22Rv1 (cell line): ENCODE data around the gene GNG4.
"Not testable (repeated sequence)": the region's sequence is repeated elsewhere in the genome, so short reads cannot be mapped to it uniquely, and the experiment has no call there.

Source experiments
- H3K27ac ChIP-seq: fragments of 450-650 bp; 2 replicates; pipeline ENCODE4 v1.5.1; 2017
- ZFX ChIP-seq: fragments of 450-650 bp; IDR thresholded peaks from 2 replicates; pipeline ENCODE4 v1.6.1; 2017; ENCODE audit warnings: antibody characterized with exemption, borderline replicate concordance
- TF ChIP-seq, protein P1 (sequence below): fragments of 450-650 bp; IDR thresholded peaks from 2 replicates; pipeline ENCODE4 v1.5.1; 2017; ENCODE audit warnings: mild to moderate bottlenecking

Gene GNG4

DNA sequence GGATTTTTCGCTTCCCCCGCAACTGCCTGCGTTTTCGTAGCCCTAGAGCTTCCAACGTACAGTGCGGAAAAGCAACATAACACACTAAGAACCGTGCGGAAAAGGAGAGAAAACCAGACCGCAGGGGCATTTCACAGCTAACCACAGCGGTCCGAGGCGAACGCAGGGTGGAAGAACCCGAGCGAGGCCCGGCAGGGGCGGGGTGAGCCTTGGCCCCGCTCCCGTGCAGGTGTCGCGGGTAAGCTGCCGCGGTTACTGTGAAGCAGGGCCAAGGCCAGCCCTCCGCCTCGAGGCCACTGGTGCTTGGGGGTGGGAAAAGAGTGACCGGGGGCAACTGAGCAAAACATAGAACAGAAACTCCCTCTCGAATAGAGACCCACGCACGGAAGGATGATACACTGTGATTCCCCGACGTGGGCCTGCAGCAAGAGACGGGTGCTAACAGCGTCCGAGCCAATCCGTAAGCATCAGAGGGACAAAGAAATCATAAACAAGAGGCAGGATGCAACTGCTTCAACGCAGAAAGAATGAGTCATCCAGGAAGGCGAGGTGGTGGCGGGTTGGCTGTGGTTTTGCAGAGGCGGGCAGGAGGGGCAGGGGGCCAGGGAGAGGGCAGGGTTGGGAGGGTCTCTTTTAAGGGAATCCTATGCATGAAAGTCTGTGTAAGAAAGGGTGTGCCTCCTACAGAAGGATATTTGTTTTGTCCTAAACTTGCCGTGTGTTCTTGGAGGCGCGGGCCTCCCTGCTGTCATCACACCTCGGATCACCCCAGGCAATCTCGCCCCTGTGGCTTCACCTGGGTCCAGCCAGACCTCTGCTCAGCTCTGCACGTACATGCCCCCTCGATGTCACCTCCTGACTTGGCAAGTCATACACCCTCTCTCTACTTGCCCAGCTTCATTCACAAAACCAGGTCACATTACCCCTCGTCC is 7.3 kb downstream of the GNG4 start:
- H3K27ac ChIP-seq, result no peak overlapping the region
- TF ChIP-seq ZFX, result no peak
- TF ChIP-seq, protein P1, sequence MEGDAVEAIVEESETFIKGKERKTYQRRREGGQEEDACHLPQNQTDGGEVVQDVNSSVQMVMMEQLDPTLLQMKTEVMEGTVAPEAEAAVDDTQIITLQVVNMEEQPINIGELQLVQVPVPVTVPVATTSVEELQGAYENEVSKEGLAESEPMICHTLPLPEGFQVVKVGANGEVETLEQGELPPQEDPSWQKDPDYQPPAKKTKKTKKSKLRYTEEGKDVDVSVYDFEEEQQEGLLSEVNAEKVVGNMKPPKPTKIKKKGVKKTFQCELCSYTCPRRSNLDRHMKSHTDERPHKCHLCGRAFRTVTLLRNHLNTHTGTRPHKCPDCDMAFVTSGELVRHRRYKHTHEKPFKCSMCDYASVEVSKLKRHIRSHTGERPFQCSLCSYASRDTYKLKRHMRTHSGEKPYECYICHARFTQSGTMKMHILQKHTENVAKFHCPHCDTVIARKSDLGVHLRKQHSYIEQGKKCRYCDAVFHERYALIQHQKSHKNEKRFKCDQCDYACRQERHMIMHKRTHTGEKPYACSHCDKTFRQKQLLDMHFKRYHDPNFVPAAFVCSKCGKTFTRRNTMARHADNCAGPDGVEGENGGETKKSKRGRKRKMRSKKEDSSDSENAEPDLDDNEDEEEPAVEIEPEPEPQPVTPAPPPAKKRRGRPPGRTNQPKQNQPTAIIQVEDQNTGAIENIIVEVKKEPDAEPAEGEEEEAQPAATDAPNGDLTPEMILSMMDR, result no peak

DNA sequence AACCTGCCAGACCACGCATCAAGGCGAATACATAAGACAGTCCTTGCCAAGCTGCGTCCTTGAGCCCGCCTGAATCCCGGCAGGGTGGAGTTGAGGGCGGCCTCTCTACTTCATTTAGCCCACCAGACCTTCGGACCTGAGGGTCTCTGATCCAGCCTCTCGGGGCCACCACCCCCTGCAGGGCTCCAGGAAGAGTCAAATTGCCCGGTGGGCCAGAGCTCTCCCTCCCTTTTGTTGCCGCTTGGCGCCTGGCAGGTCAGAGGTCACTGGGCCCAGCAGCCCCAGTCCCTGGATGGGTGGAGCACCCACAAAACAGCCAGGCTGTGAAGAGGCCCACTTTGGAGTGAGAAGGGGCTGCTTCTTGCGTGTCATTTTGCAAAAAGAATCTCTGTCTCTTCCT is 9.0 kb downstream of the GNG4 start:
- no peak for TF ChIP-seq ZFX
- TF ChIP-seq, protein P1, result no peak
- no peak overlapping the region for H3K27ac ChIP-seq

DNA sequence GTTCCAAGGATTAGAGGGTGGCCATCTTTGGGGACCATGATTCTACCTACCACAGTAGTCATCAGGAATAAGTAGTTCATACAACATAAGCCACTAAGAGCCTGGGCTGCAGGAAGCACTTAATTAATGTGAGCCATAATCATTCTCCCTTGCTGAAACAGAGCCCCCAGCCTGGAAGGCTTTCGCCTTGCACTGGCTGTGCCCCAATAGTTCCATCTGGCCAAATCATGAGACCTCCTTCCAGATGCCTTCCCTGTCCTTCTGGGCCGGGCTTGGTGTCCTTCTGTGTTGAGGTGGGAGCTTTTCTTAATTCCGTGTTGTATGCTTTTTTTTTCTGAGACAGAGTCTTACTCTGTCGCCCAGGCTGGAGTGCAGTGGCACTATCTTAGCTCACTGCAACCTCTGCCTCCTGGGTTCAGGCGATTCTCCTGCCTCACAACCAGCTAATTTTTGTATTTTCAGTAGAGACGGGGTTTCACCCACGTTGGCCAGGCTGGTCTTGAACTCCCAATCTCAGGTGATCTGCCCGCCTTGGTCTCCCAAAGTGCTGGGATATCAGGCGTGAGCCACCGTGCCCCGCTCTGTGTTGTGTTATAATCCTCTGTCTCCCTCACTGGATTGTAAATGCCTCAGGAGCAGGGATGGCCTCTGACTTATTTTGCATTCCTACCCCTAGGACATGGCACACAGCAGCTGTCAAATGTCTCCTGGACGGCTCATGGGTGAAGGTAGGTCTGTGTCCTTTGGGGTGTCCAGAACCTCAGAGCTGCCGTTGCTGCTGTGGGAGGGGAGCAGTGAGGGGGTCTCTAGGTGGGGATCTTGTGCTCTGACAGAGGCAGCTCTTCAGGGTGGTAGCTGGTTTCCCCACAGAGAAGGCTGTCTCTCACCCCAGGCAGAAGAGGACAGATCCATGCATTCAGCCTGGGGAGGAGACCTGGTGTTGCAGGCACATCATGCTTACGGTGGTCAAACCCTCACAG is 10.1 kb downstream of the GNG4 start:
- no peak for TF ChIP-seq ZFX
- TF ChIP-seq, protein P1, result no peak
- H3K27ac ChIP-seq, result no peak overlapping the region

DNA sequence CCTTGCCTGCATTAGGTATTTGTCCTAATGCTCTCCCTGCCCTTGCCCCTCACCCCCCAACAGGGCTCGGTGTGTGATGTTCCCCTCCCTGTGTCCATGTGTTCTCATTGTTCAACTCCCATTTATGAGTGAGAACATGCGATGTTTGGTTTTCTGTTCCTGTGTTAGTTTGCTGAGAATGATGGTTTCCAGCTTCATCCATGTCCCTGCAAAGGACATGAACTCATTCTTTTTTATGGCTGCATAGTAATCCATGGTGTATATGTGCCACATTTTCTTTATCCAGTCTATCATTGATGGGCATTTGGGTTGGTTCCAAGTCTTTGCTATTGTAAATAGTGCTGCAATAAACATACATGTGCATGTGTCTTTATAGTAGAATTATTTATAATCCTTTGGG is 11.0 kb downstream of the GNG4 start:
- H3K27ac ChIP-seq, result not testable (repeated sequence)

DNA sequence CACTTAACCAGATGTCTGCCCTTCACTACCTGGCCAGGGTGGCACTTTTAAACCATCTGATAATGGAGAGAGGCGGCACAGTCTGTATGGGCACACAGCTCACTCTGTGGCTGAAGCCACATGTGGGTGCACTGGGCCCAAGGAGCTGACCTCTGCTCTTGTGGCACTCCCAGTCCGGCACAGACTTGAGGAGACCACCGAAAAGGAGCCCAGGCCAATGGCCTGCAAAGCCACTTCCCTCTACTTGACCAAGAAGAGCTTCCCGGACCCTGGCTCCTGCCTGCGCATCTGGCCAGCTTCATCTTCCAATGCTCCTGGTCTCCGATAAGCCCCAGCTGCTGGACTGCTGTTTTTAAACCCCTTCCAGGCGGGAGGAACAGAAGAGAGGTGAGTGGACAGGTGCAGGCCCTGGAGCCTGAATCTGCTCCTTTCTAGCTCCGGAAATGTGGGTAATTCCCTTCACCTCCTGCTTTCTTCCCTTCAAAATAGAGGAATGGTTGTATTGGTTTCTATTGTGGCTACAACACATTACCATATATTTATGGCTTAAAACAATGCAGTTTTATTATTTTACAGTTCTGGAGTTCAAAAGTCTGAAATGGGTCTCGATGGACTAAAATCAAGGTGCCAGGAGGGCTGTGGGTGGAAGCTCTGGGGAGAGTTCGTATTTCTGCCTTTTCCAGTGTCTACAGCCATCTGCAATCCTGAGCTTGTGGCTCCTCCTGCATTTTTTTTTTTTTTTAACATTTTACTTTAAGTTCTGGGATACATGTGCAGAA is 11.6 kb downstream of the GNG4 start:
- H3K27ac ChIP-seq, result no peak overlapping the region
- TF ChIP-seq, protein P1, result no peak
- TF ChIP-seq ZFX, result no peak

DNA sequence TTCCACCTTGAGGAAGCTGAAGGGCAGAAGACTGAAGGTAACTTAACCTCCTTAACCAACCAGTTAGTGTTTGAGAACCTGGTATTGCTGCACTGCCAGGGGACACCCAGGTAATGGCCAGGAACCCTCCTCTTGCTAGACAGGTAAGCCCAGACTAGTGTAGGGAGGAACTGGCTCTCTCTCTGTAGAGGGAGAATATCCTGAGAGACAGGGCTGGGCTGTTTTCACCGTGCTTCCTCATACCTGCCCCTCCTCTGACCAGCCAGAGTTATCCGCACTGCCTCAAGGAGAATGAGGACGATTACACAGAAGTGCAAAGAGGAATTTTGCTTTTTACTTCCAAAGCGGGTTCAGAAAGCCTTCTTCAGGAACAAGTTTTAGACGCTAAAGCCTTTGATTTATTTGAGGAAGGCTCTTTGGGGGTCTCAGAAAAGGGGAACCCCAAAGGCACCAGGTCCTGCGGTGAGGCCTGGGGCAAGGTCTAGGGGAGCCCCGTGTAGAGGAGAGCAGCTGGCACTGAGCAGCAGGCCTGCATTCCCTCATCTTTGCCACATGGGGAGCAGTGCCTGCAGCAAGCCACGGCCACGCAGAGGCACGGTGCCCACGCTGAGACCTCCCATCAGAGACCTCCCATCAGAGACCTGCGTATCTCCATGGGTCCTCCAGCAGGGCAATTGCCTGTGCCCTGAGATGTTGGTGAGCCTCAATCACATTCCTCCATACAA is 13.5 kb downstream of the GNG4 start:
- no peak for TF ChIP-seq ZFX
- TF ChIP-seq, protein P1, result no peak
- H3K27ac ChIP-seq, result no peak overlapping the region
